HAP-1 (cell line): Measurements from ENCODE around the gene TMPRSS3.
A peak's percentile ranks its signal among the peaks of the same experiment; 100 is the strongest.

Experiments used
- DNase-seq, 2 experiments: peaks; one replicate each; pipeline ENCODE4 v3.0.0-alpha.2; 2016 to 2020; ENCODE audit warnings: low spot score in 2 of 2
- H3K27me3 ChIP-seq: fragments of 250-450 bp; sonication (Bioruptor Pico); 2 replicates; pipeline ENCODE4 v1.5.1; 2020; ENCODE audit warnings: low read depth, mild to moderate bottlenecking, moderate library complexity
- H3K36me3 ChIP-seq: fragments of 250-450 bp; sonication (Bioruptor Pico); replicated peaks from 2 replicates; pipeline ENCODE4 v1.5.1; 2020; ENCODE audit warnings: mild to moderate bottlenecking
- H3K4me1 ChIP-seq: fragments of 250-450 bp; sonication (Bioruptor Pico); 2 replicates; pipeline ENCODE4 v1.5.1; 2020; ENCODE audit warnings: mild to moderate bottlenecking
- H3K4me3 ChIP-seq: fragments of 250-450 bp; sonication (Bioruptor Pico); 2 replicates; pipeline ENCODE4 v1.5.1; 2020; ENCODE audit warnings: mild to moderate bottlenecking, moderate library complexity
- H3K9me3 ChIP-seq: fragments of 250-450 bp; sonication (Bioruptor Pico); 2 replicates; pipeline ENCODE4 v1.5.1; 2020; ENCODE audit warnings: mild to moderate bottlenecking, moderate library complexity
- in situ Hi-C: fragments of 300-500 bp; cut with MboI; formaldehyde crosslinking; loops from 3 replicates; pipeline ENCODE4 v1.14.3; 2020; ENCODE audit warnings: low sequenced_read_pairs, inconsistent platforms, mixed read lengths

Gene TMPRSS3

GRCh38 chr21:42347601-42348327, 48.1 kb downstream of the TMPRSS3 start:
- Histone ChIP-seq H3K9me3 (no peaks in the 10 kb centered on the region), H3K4me1 (no peaks in the 10 kb centered on the region), H3K27me3 (no peaks in the 10 kb centered on the region), H3K4me3 (no peak overlapping the region), H3K36me3 (no peaks in the 10 kb centered on the region)
- DNase-seq, result no peak
- in situ Hi-C loops, result no loop called here

DNA sequence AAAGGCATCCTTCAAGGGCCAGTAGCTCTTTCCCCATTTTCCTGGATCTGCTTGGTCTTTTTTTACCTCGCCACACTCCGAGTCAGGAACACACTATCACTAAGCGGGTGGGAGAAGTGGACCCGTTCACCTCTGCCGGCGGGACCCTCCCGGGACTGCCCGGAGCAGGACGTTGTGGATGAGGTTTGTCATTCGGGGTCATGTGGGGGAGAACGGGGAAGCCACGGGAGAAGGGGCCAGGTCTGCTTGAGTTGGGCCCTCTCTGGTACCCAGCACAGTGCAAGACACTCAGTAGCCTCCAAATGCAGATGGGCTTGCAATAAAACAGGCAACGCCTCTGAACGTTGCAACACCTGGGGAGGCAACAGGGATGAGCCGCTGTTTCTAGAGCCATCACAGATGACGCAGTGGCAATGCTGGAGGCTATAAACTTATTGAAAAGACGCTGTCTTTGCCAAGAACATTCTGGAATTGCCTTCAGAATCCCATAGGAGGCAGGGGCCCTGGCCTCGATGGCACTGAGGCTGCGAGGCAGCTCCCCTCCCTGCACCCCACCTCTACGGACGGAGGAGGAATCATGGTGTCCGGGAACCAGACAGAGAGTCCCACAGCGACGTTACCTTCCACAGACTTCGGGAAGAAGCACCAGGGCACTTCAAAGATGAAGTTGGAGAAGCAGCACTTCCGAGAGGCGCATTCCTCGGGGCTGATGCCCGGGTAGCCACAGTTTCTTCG, 48.8 kb downstream of the TMPRSS3 start:
- no peaks in the 10 kb centered on the region for H3K27me3 ChIP-seq
- H3K4me1 ChIP-seq, result no peaks in the 10 kb centered on the region
- in situ Hi-C loops, result no loop called here

GRCh38 chr21:42346441-42346840, 49.4 kb downstream of the TMPRSS3 start:
- no peaks in the 10 kb centered on the region for H3K36me3 ChIP-seq
- in situ Hi-C loops, result no loop called here
- H3K4me3 ChIP-seq, result no peak overlapping the region
- no peaks in the 10 kb centered on the region for H3K4me1 ChIP-seq
- DNase-seq, result no peak
- H3K9me3 ChIP-seq, result no peaks in the 10 kb centered on the region
- no peaks in the 10 kb centered on the region for H3K27me3 ChIP-seq

More for the DNA sequence above, 48.8 kb downstream of the TMPRSS3 start:
- Histone ChIP-seq H3K4me3 (no peak overlapping the region), H3K36me3 (no peaks in the 10 kb centered on the region), H3K9me3 (no peaks in the 10 kb centered on the region)
- no peak for DNase-seq

- no peak for DNase-seq
- no peaks in the 10 kb centered on the region for H3K27me3 ChIP-seq
- in situ Hi-C loops, result no loop called here
- no peaks in the 10 kb centered on the region for H3K36me3 ChIP-seq
- H3K4me3 ChIP-seq, result no peak overlapping the region
- H3K4me1 ChIP-seq, result no peaks in the 10 kb centered on the region
- no peaks in the 10 kb centered on the region for H3K9me3 ChIP-seq
Observed at GRCh38 chr21:42344631-42345030, 51.2 kb downstream of the TMPRSS3 start.

DNA sequence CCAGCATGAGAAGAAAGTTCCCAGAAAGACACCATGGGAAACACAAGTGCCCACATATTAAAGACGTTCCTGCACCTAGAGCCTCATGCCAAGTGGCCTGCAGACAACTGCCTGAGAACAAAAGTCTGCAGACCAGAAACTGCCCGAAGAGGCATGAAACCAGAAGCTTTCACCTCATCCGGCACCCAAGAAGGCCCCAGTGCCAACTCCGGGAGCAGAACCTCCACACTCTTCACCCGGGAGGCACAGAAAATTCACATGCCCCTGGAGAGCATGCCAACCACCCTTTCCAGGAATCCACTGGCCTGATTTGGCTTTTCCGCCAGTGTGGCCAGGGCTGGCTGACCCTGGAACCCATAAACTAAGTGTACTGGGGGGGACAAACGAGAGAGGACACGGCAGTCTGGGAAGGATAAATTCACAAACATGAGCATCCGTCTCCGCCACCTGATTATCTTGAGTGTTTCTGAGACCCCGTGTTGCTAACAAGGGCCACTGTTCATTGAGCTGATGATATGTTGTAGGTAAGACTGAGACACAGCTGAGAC, 51.8 kb downstream of the TMPRSS3 start:
- no peaks in the 10 kb centered on the region for H3K36me3 ChIP-seq
- H3K9me3 ChIP-seq, result no peaks in the 10 kb centered on the region
- no peaks in the 10 kb centered on the region for H3K4me1 ChIP-seq
- no peak for DNase-seq
- no peaks in the 10 kb centered on the region for H3K27me3 ChIP-seq
- no peak overlapping the region for H3K4me3 ChIP-seq
- in situ Hi-C loops, result no loop called here

DNA sequence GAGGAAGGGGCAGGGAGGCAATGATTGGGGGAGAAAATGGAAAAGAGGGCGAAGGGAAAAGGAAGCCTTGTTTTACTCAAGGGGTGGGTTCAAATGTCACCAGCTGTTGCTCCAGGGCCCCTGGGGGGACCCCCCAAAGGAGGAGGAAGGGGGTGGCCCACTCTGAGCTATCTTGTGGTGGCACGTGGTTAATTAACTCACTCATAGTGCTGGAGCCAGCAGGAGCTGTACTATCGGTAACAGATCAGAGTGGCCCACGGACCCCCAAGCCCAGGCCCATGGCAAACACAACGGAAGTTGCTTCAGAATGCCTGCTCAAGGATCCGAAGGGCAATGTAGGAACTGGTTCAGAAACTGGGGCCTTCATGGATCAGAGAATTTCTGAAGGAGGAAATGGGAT, 52.3 kb downstream of the TMPRSS3 start:
- no peaks in the 10 kb centered on the region for H3K9me3 ChIP-seq
- no peak for DNase-seq
- no peaks in the 10 kb centered on the region for H3K27me3 ChIP-seq
- H3K36me3 ChIP-seq, result no peaks in the 10 kb centered on the region
- no peaks in the 10 kb centered on the region for H3K4me1 ChIP-seq
- no peak overlapping the region for H3K4me3 ChIP-seq
- in situ Hi-C loops, result no loop called here

GRCh38 chr21:42343101-42343500, 52.8 kb downstream of the TMPRSS3 start:
- Histone ChIP-seq H3K27me3 (no peaks in the 10 kb centered on the region), H3K4me3 (no peak overlapping the region), H3K9me3 (no peaks in the 10 kb centered on the region), H3K36me3 (no peaks in the 10 kb centered on the region), H3K4me1 (no peaks in the 10 kb centered on the region)
- DNase-seq, result no peak
- in situ Hi-C loops, result no loop called here

DNA sequence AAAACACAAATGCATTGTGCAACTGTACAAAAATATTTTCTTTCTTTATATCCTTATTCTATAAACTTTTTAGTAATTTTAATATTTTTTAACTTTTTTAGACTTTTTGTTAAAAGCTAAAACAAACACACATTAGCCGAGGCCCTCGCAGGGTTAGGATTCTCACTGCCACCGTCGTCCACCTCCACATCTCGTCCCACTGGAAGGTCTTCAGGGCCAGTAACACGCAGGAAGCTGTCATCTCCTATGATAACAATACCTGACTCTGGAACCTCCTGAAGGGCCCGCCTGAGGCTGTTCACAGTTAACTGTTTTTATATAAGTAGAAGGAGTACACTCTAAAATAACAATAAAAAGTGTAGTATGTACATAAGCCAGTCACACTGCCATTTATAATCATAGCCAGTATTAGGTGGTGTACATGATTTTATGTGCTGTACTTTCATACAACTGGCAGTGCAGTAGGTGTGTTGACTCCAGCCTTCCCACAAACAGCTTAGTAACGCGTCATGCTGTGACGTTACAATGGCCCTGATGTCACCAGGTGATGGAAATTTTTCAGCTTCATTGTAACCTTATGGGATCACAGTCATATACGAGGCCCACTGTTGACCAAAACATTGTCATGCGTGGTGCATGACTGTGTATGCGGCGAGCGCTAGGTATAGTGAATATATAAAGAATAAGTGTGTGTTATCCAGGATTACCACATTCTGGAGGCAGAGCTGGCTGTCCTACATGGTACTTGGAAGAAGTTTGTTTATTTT, 53.9 kb downstream of the TMPRSS3 start:
- Histone ChIP-seq H3K9me3 (no peaks in the 10 kb centered on the region), H3K36me3 (no peaks in the 10 kb centered on the region), H3K4me1 (no peaks in the 10 kb centered on the region), H3K4me3 (no peak overlapping the region), H3K27me3 (no peaks in the 10 kb centered on the region)
- in situ Hi-C loops, result no loop called here
- DNase-seq, result no peak

- H3K4me3 ChIP-seq, result no peak overlapping the region
- DNase-seq, result no peak
- no peaks in the 10 kb centered on the region for H3K4me1 ChIP-seq
- no peaks in the 10 kb centered on the region for H3K27me3 ChIP-seq
- H3K36me3 ChIP-seq, result no peaks in the 10 kb centered on the region
- H3K9me3 ChIP-seq, result no peaks in the 10 kb centered on the region
- in situ Hi-C loops, result no loop called here
Observed at GRCh38 chr21:42340187-42341050, 55.4 kb downstream of the TMPRSS3 start.

DNA sequence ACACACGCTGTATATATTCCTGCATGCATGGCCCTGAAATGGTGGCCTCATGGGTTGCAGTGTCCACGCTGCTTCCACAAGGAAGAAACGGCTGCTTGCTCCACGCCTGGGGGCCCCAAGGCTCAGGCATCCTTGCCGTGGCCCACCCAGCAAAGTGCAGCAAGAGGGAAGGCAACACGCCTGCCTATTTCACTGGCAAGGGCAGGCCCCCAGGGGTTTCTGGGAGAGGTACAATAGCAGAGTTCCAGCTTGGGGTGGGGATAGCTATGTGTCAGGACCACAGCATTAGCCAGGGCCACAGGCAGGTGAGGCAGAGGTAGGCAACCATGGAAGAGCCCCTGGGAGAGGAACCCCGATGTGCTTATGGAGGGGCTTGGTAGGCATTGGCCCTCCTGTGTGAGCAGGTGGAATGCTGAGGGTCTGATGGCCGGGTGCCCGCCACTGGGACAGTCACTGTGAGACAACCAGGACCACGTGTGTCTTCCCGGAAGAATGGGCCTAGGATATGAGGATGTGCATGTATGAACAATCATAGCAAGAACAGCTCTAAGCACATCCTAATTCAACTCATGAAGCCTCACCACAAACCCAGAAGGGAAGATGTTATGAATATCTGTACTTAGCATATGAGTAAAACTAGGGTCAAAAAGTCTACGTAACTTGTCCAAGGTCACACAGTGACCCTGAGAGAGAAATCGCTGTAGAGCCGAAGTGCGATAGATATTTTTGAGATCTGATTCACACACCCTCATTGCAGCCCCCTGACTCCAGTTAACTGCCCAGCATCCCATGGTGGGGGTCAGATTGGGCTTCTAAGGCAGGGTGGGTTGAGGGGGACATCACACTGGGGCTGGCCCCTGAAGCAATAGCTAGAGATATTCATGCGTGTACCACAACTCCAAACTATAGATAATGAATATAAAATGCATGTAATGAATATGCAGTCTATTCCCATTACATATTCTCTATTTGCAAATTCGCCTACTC, 56.8 kb downstream of the TMPRSS3 start:
- in situ Hi-C loops, result no loop called here
- no peaks in the 10 kb centered on the region for H3K36me3 ChIP-seq
- DNase-seq, result no peak
- no peaks in the 10 kb centered on the region for H3K27me3 ChIP-seq
- H3K9me3 ChIP-seq, result no peaks in the 10 kb centered on the region
- H3K4me1 ChIP-seq, result no peaks in the 10 kb centered on the region
- H3K4me3 ChIP-seq, result no peak overlapping the region

DNA sequence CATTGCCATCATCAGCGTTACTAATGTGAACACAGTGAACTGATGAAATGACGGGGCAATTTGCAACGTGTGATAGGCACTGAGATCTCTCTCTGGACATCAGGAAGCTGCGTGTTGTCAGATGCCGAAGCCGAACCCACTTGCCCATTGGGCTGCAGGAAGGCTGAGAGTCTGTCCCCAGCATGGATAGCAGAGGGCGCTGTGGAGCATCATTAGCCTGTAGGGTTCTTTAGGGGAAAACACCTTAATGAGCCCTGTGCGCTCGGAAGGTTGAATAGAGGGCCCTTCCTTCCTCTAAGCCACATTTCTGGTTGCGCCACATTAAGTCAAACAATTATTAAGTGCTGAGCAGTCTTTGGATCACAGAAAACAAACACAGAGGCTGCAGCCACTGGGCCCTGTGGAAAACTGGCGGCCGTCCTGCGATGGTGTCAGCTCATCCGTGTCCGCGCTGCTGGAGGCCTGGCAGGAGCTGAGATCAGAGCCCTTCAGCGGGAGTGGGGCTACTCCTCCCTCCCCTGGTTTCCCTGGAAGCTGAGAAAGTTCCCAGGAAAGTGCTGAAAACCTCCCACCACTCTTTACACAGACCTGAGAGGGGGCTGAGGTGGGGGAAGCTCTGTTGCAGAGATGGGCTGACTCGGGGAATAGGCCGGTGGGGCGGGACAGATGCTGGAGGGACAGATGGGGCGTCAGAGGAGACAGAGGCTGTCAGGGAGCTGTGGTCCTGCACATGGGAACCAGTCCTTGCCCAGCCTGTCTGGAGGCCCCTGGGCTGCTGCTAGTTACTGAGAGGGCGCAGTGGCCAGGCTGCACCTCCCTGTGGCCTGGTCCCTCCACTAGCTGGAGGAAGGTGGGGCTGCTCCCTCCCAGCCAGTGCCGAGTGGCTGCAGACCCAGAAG, 57.8 kb downstream of the TMPRSS3 start:
- peak; percentile 21 to 67 for DNase-seq
- no peaks in the 10 kb centered on the region for H3K27me3 ChIP-seq
- in situ Hi-C loops, result no loop called here

More for the DNA sequence above, 57.8 kb downstream of the TMPRSS3 start:
- no peaks in the 10 kb centered on the region for H3K9me3 ChIP-seq
- H3K36me3 ChIP-seq, result no peaks in the 10 kb centered on the region
- no peaks in the 10 kb centered on the region for H3K4me1 ChIP-seq
- no peak overlapping the region for H3K4me3 ChIP-seq
